Fibroblast of villous mesenchyme (primary cell): Measurements from ENCODE around the gene PDILT. TPM values are rescaled to one million over a fixed set of nuclear protein-coding genes. Genes with fewer than 3 reads are reported as not detected.

Source experiments
- DNase-seq: peaks from one replicate; pipeline ENCODE4 v3.0.0-alpha.2; 2010; ENCODE audit warnings: low read depth
- H3K4me3 ChIP-seq: 2 replicates; pipeline ENCODE4 v1.5.1; 2011; ENCODE audit warnings: low read depth, mild to moderate bottlenecking, low read length
- total RNA-seq: library from RNA; depleted of rRNA; stranded (reverse); fragments of >200 nt; gene quantifications from 2 replicates; pipeline ENCODE4 v1.2.3, GENCODE V29; 2012
- TF ChIP-seq, protein P1 (sequence below): IDR thresholded peaks from 2 replicates; pipeline ENCODE4 v1.5.1; 2012; ENCODE audit warnings: low read depth, mild to moderate bottlenecking, low read length; ENCODE audit not compliant: insufficient read depth

The PDILT gene
- total RNA-seq, 1 donor: not detected

DNA sequence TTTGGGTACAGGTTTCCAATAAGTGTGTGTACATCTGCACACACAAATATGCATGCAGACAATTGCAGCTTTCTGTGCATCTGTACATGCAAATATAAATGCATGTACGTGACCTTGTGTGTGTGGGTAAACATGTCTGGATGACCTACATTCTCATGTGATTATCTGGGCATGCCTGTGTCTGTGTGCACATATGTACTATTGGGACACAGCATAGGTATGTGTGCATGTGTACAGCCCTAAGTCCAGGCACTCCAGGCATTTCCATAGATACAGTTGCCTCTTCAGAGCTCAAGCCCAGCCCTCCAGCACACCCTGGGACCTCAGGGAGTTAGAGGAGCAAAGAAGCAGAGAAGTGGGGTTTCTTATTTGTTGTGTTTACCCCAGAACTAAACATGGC, 70.1 kb downstream of the PDILT start:
- H3K4me3 ChIP-seq: no peak overlapping the region
- DNase-seq: no peak
- TF ChIP-seq, protein P1, sequence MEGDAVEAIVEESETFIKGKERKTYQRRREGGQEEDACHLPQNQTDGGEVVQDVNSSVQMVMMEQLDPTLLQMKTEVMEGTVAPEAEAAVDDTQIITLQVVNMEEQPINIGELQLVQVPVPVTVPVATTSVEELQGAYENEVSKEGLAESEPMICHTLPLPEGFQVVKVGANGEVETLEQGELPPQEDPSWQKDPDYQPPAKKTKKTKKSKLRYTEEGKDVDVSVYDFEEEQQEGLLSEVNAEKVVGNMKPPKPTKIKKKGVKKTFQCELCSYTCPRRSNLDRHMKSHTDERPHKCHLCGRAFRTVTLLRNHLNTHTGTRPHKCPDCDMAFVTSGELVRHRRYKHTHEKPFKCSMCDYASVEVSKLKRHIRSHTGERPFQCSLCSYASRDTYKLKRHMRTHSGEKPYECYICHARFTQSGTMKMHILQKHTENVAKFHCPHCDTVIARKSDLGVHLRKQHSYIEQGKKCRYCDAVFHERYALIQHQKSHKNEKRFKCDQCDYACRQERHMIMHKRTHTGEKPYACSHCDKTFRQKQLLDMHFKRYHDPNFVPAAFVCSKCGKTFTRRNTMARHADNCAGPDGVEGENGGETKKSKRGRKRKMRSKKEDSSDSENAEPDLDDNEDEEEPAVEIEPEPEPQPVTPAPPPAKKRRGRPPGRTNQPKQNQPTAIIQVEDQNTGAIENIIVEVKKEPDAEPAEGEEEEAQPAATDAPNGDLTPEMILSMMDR: no peak

DNA sequence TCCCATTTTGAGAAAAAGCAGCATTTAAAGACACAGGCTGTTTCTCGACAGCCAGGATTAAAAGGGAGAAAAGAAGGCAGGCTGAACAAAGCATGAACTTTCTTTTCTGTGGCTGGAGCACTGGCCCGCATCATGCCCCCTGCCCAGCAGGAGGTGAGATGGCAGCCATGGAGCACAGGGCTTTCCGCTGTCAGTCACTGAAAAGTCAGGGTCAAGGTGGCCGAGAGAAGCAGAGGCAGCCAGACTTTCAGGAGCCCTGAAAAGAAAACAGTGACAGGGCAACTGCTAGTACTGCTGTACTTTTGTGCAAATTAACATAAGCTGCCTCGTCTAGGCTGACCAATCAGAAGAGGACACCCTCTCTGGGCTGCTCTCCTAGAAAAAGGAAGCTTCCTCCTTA, 71.4 kb downstream of the PDILT start:
- H3K4me3 ChIP-seq: no peak overlapping the region
- no peak for DNase-seq
- TF ChIP-seq, protein P1: no peak

DNA sequence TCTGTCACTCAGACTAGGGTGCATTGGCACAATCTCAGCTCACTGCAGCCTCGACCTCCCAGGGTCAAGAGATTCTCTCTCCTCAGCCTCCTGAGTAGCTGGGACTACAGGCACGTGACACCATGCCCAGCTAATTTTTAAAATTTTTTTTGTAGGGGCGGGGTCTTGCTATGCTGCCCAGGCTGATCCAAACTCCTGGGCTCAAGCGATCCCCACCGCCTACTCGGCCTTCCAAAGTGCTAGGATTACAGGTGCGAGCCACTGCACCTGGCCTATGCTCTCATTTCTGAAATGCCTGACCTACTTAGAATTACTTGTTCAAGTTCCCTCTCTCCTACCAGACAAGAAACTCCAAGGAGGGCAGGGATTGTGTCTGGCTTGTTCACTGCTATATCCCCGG, 72.1 kb downstream of the PDILT start:
- TF ChIP-seq, protein P1: no peak
- no peak overlapping the region for H3K4me3 ChIP-seq

DNA sequence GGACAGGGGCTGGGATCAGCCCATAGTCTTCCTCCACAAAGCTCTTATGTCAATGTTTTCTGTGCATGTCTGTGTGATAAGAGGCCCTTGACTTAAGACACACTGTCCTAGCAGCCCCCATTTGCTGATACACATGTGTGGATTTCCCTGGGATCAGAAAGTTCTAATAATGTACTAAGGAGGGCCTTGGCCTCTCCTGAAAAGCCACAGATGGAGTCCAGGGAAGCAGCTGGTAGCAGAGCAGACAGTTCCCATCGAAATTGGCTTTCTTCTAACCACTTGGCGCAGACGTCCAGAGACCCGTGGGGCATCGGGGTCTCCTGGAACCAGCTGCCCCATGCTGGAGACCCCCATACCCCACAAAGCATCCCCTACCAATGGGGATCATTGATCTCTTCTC, 72.9 kb downstream of the PDILT start:
- no peak for DNase-seq
- no peak overlapping the region for H3K4me3 ChIP-seq
- TF ChIP-seq, protein P1: no peak

More for the DNA sequence above, 72.1 kb downstream of the PDILT start:
- no peak for DNase-seq

DNA sequence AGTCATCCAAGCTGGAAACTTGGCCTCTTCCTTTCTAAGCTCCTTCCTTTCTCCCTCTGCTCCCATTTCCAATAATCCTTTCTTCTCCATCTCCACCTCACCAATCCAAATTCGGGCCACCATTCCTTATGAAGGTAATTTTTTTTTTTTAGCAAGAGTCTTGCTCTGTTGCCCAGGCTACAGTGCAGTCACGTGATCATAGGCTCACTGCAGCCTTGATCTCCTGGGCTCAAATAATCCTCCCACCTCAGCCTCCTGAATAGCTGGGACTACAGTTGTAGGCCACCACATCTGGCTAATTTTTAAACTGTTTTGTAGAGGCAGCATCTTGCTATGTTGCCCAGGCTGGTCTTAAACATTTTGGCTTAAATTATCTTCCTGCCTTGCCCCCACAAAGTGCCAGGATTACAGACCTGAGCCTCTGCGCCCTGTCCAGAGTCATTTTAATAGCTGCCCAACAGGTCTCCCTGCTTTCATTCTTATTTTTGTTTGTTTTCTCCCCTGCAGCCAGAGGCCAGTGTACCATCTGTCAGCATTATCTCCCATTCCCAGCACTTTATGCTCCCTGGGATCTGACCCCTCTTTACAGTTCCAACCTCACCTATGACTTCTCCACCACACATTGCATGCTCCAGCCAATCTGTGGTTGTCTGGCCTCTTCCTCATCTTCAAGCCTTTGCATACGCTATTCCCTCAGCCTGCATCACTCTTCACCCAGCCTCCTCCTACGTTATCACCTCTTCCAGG, 75.0 kb downstream of the PDILT start:
- no peak for DNase-seq
- H3K4me3 ChIP-seq: no peak overlapping the region
- TF ChIP-seq, protein P1: no peak

DNA sequence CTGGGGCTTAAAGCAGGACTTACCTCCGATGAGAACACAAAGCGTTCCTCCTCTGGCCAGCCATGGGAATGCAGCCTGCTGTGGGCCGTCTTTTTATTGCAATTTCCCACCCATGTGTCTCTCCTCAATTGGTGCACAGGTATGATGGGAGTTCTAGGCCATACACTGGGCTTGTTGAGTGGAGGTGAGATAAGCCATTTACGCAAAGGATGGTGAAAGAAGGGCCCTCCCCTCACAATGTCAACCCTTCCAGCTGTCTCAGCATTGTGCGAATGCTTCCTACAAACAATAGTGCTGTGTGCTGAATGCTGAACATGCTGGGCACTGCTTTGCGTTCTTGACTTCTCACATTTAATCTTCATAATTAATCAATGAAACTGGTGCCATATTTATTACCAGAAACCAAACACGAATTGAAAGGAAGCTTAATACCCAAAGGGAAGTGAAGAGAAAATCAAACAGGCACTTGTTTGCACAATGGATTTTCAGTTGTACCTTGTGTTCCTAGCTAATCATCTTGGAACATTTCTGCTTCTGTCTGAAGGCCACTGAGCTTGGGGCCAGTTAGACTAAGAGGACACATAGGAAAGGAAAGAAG, 77.0 kb downstream of the PDILT start, which contains the start of gene GP2:
TSS of gene GP2 (minus strand) at position 70 of the 598 bp plus-strand sequence. CDS start 1,082 bp downstream, outside the sequence.
- H3K4me3 ChIP-seq: no peak within 1 kb of the TSS
- no peak for DNase-seq
- TF ChIP-seq, protein P1: no peak
